ENCODE measurements around the gene NGEF. TPM values are rescaled to one million over a fixed set of nuclear protein-coding genes. Genes with fewer than 3 reads are reported as not detected.

The NGEF gene
- total and polyA plus RNA-seq, 2 experiments from 2014 or later: 2.0 to 2.9 TPM

- Histone ChIP-seq H3K9me3 (ENCODE audit: low read depth) (no peaks in the 10 kb centered on the region), H3K27ac (no peak overlapping the region), H3K4me1 (ENCODE audit: low read depth) (no peaks in the 10 kb centered on the region), H3K36me3 (no peaks in the 10 kb centered on the region), H3K4me3 (no peak overlapping the region), H3K27me3 (no peaks in the 10 kb centered on the region)
- DNase-seq (ENCODE audit: low read depth in 1 of 2, low spot score in 1 of 2): no peak
- no peak for TF ChIP-seq CTCF (IDR thresholded peaks at IDR 0.05; ENCODE audit: low read depth, low read length)
Measured at GRCh38 chr2:232863996-232864395, 149.1 kb downstream of the NGEF start.

GRCh38 chr2:232861353-232861752 is 151.7 kb downstream of the NGEF start:
- no peak for DNase-seq (ENCODE audit: low read depth in 1 of 2, low spot score in 1 of 2)
- Histone ChIP-seq H3K27me3 (no peaks in the 10 kb centered on the region), H3K4me3 (no peak overlapping the region), H3K9me3 (ENCODE audit: low read depth) (no peaks in the 10 kb centered on the region), H3K36me3 (peaks cover 21% of the 10 kb centered on the region), H3K4me1 (ENCODE audit: low read depth) (no peaks in the 10 kb centered on the region), H3K27ac (no peak overlapping the region)
- TF ChIP-seq CTCF (IDR thresholded peaks at IDR 0.05; ENCODE audit: low read depth, low read length): no peak

- no peaks in the 10 kb centered on the region for H3K27me3 ChIP-seq
- H3K36me3 ChIP-seq: peaks cover 25% of the 10 kb centered on the region
- no peaks in the 10 kb centered on the region for H3K9me3 ChIP-seq (ENCODE audit: low read depth)
- DNase-seq (ENCODE audit: low read depth in 1 of 2, low spot score in 1 of 2): no peak
- no peak for TF ChIP-seq CTCF (IDR thresholded peaks at IDR 0.05; ENCODE audit: low read depth, low read length)
- no peak overlapping the region for H3K27ac ChIP-seq
- H3K4me1 ChIP-seq (ENCODE audit: low read depth): no peaks in the 10 kb centered on the region
- H3K4me3 ChIP-seq: no peak overlapping the region
Measured at GRCh38 chr2:232860593-232861241, 152.3 kb downstream of the NGEF start.

- no peak for DNase-seq (ENCODE audit: low read depth in 1 of 2, low spot score in 1 of 2)
- Histone ChIP-seq H3K4me3 (no peak overlapping the region), H3K27me3 (no peaks in the 10 kb centered on the region), H3K4me1 (ENCODE audit: low read depth) (no peaks in the 10 kb centered on the region), H3K9me3 (ENCODE audit: low read depth) (no peaks in the 10 kb centered on the region), H3K36me3 (peaks cover 31% of the 10 kb centered on the region), H3K27ac (no peak overlapping the region)
- TF ChIP-seq CTCF (IDR thresholded peaks at IDR 0.05; ENCODE audit: low read depth, low read length): no peak
Measured at GRCh38 chr2:232859385-232859916, 153.6 kb downstream of the NGEF start.

- Histone ChIP-seq H3K27ac (no peak overlapping the region), H3K9me3 (ENCODE audit: low read depth) (no peaks in the 10 kb centered on the region), H3K27me3 (no peaks in the 10 kb centered on the region), H3K36me3 (peaks cover 31% of the 10 kb centered on the region), H3K4me3 (no peak overlapping the region), H3K4me1 (ENCODE audit: low read depth) (no peaks in the 10 kb centered on the region)
- peak in 1 of 2 donors; percentile 24 for DNase-seq (ENCODE audit: low read depth in 1 of 2, low spot score in 1 of 2)
- TF ChIP-seq CTCF (IDR thresholded peaks at IDR 0.05; ENCODE audit: low read depth, low read length): no peak
Measured at GRCh38 chr2:232857158-232857563, 155.9 kb downstream of the NGEF start.
